Suprapubic skin (tissue), 4 donors: Measurements from ENCODE around the gene PIWIL4.

ENCODE experiments used
- CTCF ChIP-seq, 2 donors: fragments of 200-600 bp in 1 of 2; fragments of 450-650 bp in 1 of 2; sonication (generic) in 1 of 2; IDR thresholded peaks; one replicate each; pipeline ENCODE4 v1.5.1; 2016 to 2019; ENCODE audit warnings: antibody characterized with exemption in 2 of 2, mild to moderate bottlenecking in 1 of 2, moderate library complexity in 1 of 2
- EP300 ChIP-seq: sonication (generic); formaldehyde crosslinking; IDR thresholded peaks from one replicate; pipeline ENCODE4 v1.6.1; 2017; ENCODE audit warnings: antibody characterized with exemption
- POLR2A ChIP-seq, 2 donors: fragments of 450-650 bp; IDR thresholded peaks; one replicate each; pipeline ENCODE4 v1.6.1; 2017; ENCODE audit warnings: antibody characterized with exemption in 2 of 2, mild to moderate bottlenecking in 2 of 2, moderate library complexity in 2 of 2
- POLR2AphosphoS5 ChIP-seq, 3 donors: sonication (generic); formaldehyde crosslinking; IDR thresholded peaks; one replicate each; pipeline ENCODE4 v1.6.1; 2017; ENCODE audit warnings: antibody characterized with exemption in 3 of 3

DNA sequence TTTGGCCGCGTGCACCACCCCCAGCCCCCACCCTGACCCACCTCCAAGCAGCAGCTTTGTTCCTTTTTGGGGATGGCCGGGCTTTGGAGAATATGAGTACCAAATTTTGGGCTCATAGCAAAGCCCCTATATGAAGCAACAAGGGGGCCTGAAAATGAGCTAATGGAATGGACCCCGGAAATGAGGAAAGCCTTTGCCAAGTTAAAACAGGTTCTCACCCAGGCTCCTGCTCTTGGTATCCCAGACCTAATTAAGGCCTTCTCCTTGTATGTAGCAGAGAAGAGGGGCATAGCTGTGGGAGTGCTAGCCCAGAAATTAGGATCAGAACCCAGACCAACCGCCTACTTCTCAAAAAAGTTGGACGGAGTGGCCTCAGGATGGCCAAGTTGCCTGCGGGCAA, 87.0 kb downstream of the PIWIL4 start:
- no peak for TF ChIP-seq CTCF (IDR thresholded peaks at IDR 0.05)
- TF ChIP-seq EP300: no peak
- no peak for TF ChIP-seq POLR2A (IDR thresholded peaks at IDR 0.05)
- no peak for TF ChIP-seq POLR2AphosphoS5 (IDR thresholded peaks at IDR 0.05)
